NCI-H1105 (cell line): ENCODE measurements around the gene ZBTB16.
"Not testable (repeated sequence)": the region's sequence is repeated elsewhere in the genome, so short reads cannot be mapped to it uniquely, and the experiment has no call there.

Source experiments
- DNase-seq: peaks from one replicate; lab custom pipeline; 2025; lab: John Stamatoyannopoulos, UW

ZBTB16 gene

DNA sequence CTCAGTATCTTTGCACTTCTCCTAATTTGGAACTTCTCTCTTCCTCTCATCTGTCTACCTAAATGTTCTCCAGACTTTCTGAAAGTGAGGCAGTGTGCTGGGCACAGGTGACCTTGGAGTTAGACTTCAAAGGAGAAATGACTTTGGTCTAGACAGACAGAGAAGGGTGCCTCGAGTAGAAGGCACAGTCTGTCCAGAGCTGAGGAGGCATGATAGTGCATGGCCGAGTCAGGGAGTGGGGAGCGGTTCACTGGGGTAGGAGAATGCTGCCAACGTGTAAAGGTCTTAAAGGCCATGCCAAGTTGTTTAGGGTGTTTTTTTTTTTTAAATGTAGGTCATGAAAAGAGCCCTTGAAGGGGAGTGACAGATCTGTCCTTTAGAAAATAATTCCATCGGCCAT lies 17.3 kb upstream of the ZBTB16 start:
- no peak for DNase-seq

DNA sequence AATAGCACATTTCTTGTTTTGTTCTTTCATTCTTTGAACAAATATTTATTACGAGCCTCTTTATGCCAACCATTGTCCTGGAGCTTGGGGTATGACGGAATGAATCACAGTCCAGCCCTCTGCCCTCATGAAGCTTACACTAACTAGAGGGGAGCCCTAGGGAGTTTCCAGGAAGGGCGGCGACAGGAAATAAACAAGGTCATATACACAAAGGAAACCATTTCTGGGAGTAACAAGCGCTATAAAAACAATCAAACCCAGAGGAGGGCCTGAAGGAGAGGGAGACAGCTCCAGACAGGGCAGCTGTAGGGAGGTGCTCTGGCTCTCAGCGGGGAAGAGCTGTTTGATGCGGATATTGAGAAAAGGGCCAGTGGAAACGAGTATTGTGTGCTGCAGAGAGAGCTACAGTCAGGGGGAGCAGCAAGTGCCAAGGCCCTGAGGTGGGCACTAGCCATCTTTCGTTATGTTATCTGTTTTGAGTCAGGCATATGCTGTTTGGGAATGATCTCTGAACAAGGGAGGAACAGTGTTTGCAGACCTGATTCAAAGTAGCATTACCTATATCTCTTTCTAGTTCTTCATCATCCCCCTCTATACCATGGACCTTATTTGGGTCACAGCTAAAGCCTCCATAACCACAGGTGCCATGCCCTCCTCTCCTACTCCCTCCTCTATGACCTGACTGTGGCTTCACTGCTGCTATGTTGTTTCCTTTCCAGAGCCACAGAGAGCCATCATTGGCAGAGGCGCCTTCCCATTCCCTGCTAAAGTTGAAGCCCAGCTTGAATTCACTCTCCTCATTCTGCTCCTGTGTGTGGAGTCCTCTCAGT lies 15.3 kb upstream of the ZBTB16 start:
- DNase-seq: no peak

DNA sequence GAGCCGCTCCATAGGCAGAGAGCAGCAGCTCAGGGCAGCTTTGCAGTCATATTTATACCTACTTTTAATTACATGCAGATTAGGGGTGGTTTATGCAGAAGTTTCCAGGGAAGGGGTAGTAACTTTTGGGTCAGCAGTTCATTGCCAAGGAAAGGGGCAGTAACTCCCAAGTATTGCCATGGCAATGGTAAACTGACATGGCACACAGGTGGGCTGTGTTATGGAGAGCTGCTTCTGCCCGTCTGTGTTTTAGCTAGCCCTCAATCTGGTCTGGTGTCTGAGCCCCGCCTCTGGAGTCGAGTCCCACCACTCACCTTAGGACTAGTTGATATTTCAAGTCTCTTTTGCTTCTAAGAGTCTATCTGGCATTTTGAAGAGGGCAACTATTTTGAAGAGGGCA lies 12.2 kb upstream of the ZBTB16 start:
- DNase-seq: no peak

DNA sequence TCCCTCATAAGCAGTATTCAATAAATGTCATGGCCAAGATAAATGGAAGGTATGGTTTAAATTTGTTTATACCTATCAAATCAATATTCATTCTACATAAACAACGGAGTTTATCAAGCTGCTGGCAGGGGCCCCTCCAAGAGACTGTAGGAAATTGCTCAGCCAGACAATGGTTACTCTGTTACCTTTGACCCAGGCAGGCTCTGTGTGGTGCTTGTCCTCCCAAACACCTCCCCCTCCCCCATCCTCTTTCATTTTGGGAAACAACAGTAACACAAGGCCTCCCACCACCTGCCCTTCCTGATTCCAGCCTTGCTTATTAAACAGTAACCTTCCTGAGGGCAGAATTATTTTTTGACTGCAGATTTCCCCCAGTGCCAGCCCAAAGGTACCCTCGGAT lies 10.5 kb upstream of the ZBTB16 start:
- no peak for DNase-seq

DNA sequence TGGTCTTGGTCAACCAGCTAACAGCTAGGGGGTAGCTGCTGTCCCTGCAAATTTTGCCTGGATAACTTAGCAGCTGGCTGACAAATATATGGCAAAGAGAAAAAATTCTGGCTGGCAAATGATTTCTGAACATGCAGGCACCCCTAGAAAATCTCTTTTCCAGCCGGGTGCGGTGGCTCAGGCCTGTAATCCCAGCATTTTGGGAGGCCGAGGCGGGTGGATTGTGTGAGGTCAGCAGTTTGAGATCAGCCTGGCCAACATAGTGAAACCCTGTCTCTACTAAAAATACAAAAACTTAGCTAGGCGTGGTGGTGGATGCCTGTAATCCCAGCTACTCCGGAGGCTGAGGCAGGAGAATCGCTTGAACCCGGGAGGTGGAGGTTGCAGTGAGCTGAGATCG lies 9.7 kb upstream of the ZBTB16 start:
- DNase-seq: not testable (repeated sequence)

DNA sequence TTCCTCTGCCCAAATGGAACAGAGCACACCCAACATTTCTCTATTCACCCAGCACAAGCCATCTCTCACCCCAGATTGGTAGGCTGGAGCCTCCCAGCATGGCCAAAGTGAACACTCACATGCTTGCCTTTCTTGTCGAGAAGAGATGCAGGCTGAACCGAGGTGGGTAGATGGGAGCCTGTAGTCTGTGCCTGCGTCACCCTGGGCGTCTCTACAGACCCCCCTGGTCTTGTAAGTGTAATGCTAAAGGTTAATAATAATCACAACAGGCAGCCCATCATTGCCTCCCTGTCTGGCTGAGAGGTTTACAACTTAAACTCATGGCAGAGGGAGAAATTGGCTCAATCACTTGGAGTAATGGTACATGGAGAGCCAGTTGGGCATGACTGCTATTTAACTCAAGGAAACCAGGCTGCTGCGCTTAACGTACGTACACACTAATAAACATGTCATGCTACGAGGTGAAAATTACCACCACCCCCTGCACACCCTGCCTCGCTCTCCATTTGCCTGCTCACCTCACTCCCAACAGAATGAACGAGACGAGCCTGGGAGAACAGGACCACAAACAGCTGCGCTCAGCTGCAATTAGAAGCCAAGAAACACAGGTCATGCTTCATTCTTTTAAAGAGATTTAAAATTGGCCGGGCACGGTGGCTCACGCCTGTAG lies 9.1 kb upstream of the ZBTB16 start:
- DNase-seq: no peak

DNA sequence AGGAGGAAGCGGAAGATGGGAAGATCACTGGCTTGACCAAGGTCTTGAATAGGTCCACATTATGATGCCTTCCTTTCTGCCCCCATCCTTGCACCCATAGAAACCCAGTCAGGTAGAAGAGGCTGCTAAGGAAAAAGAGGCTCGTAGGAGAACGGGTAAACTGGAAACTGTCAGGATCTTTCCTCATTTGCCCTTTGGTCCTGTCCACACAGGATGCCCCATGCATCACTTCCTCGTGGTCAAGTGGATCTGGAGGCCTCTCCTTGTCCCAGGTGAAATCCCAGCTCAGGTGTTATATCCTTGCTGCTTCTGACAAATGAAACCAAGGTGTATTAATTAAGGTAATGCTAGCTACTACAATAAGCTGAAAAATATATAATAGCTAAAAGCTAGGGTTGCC lies 8.0 kb upstream of the ZBTB16 start:
- no peak for DNase-seq

DNA sequence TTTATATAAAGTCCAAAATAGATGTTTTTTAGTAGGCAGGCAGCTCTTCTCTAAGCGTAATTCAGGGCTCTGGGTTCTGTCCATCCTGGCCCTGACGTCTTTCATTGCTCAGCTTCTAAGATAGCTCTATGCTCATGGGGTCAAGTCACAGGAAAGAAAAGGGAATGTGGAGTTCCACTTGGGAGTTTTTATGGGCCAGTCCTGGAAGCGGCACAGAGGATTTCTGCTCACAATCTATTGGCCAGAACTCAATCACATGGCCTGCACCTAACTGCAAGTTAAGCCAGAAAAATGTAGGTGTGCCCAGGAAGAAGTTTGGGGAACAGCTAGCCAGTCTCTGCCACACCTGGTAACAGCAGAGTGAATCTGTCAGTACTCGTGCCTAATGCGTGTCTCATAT lies 7.4 kb upstream of the ZBTB16 start:
- DNase-seq: no peak

DNA sequence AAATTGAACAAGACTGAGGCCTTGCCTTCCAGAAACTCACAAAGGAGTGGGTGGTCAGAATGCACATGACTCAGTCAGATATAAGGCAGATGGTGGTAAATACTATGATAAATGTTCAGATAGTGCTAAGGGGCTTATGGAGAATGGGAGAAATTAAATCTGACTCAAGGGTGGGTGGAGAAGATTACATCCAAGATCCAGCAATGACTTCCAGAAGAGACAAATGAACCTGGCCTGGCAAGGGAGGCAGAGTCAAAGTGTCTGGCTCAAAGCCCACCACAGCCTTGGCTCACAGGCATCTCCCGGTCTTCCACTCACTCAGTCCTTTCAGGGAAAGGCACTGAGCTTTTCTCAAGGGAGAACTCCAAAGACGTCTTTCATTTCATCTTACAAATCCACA lies 6.1 kb upstream of the ZBTB16 start:
- no peak for DNase-seq

DNA sequence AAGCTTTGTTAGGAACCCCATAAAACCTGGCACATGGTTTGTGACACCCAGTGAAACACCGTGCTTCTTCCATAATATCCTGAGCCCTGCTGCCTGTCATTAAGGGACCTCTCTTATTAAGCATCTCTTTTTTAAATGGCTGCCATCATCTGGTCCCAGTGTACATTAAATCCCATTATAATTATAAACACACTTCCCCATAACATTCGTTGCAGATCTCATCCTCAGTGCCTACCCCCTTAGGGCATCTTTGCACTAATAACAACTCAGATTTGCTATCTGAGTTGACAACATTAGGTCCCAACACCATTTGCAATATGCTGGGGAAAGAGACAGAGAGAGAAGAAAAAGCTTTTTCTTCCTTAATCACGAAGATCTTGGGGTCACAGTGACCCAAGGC lies 4.7 kb upstream of the ZBTB16 start:
- DNase-seq: no peak

DNA sequence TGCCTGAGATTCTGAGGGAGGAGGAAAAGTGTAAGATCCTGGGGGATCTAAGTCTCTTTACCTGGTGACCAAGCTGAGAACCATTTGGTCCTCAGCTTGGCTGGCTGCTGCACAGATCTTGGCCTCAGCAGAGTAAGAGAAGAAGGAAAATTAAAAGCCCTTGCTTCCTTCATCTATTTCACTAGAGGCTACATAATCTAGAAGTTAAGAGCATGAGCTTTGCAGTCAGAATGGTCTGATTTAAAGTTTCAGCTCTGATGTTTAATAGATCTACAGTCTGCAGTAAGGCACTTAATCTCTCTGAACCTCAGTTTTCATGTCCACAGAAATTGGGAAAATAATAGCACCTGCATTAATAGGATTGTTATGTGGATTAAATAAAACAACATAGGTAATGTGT lies 3.1 kb upstream of the ZBTB16 start:
- DNase-seq: no peak

DNA sequence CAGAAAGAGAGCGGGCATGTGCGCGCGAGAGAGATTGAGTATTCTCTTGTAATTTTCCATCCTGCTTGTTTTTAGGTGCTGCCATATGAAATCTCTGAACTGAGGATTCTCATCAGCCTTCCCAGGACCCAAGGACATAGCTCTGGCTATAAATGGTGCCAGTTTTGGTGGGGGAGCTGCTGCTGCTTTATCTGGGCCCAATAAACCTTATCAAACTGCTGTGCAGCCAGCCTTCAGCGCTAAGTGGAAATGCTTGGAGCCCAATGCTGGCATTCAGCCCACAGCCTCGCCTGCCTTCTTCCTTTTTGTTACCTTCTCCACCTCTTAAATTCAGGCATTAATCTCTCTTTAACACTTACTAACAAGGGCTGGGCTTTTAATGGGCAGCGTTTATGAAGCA lies 2.4 kb upstream of the ZBTB16 start:
- DNase-seq: no peak

DNA sequence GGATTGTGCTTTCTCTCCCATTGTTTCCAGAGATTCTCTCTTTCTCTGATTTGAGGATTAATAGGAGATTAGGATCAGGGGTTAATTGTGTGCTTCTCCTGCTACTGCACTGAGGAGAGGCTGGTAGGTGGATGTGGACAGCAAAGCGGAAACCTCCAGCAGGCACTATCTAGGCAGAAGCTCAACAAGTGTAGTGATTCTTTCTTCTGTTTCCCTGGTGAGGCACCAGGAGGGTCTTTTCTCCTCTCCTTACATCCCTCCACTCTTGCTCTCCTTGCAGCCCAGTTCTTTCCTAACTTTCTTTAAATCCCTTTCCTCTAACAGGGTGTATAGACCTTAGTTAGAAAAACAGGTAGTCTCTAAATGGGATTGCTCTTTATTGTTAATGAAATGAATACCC lies 1.9 kb upstream of the ZBTB16 start:
- no peak for DNase-seq

DNA sequence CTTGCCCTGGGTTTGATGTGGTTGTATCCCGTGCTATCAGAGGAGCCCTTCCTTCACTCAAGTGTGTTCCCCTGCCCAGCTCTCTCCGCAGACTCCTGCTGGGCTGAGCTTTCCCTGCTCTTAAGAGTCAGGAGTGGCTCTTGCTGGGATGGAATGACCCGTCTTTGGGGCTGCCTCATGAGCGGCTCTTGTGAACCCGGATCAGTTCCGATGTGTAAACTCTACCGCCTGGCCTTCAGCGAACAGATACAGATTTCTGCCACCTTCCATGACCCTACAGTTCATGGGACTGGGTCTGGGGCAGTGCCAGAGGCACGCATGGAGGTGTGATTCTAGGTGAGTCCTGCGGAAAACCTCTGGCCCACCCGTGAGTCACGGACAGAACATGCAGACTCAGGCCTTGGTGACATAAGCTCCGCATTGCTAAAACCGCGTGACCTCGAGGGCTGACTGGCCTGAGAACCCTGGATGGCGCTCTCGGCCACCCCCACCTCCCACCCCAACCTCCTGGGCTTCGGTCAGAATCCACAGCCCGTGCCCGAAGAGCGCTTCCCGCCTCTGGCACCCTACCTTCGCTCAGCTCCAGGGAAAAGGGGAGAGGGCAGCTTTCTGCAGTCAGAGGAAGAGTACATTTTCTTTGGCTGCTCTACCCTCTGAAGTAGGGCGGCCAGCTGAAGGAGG lies 1.3 kb upstream of the ZBTB16 start:
- DNase-seq: no peak

DNA sequence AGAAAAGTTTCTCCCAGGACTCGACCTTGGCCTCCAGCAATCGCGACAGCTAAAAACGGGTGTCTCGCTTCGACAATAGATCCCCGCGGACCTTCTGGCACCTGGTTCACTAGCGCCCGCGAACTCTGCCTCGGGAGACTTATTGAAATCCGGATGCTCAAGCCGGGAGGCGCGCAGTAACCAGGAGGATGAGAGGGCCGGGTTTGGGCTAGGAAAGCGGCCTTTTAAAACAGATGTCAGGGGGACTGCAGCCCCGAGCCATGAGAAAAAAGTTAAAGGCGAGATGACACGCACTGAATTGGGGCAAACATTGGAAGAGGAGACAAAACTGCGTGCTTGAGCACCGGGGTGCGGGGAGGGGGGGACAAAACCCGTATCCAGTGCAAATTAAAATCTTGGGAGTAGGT lies 637 bp upstream of the ZBTB16 start:
- DNase-seq: no peak

DNA sequence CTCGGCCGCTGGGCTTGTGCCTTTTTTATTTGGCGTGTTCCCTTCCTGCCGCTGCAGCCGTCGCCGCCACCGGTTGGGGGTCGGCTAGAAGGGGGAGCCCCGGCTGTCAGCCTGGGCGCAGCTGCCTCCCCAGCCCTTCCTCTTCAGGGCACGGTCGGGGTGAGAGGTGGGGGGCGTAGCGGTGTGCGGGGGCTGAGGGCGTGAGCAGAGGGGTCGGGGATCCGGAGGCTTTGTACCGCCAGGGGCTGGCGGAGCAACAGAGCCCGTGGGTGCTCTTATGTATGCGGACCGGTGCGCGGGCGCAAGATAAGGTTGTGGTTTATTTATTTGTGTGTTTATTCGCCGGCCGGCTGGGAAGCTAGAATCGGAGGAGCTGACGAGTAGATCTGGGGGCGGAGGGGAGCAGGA lies 477 bp downstream of the ZBTB16 start:
- DNase-seq: no peak

DNA sequence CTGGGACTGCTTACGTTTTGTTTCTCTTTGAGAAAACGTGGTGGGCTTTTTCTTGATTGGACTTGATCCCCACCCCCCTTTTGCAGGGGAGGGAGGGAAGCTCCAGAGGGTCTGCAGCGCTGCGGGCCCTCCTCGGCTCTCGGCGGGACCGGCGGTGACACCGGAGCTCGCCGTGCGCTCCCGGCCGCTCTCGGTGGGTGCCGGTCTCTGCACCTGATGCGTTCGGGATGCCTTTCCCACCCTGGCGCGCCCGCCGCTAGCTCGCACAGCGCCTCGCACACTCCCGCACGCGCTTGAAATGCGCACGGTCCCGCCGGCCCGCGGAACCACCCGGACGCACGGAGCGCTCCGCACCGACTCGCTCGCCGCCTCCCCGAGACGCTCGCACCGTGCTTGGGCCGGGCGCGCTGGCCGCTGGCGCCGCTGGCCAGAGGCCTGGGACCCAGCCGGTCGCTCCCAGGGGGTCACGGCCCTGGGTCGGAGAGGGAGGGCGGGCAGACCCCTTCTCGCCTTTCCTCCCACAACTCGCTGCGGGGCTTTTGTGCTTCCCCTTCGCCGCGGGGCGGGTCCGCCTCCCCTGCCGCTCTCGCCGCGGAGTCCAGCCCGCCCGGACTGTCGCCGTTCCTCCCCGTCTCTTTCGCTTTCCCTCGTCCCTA lies 1.0 kb downstream of the ZBTB16 start:
- DNase-seq: no peak

DNA sequence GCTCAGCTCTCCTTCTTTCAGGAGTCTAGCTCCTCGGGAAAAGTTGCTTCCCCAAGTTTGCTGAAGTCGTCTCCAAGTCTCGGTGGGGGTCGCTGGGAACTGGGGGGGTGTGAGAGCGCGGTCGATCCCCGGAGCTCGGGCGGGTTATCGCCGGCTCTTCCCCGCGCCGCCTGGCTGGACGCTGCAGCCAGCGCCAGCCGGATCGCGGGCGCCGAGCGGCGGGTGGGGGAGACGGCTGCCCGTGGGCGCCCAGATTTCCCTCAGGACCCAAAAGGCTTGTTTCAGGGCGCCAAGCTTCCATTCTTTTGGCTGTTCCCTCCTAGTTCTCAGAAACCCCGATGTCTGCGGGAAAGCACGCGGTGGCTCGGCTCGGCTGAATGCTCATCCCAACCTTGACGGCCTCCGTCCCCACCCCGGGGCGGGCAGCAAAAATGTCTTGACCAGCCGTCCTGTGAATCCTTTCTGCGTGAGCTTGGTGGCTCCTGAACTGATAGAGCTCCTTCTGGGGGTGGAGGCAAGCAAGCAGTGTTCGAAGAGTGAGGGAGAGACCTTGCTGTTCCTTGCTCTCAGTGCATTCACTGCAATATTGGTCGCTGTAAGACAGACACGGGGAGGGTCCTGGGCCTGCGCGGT lies 1.7 kb downstream of the ZBTB16 start:
- DNase-seq: no peak

DNA sequence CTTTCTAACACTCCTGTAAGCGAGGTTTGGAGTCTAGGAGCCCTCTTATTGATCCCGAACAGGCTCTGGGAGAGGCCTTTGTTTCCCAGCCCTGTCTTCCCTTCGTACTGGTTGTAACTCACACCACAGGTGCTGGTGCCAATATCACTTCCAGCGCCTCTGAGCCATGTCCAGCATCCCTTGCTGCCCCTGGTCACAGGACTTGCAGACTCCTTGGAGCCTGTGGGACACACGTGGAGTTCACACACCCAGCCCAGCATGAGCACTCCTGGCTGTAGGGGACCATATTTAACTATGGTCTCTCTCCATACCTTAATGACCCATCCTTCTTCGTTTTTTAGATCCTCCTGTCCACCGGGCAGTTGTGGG lies 2.2 kb downstream of the ZBTB16 start:
- no peak for DNase-seq

DNA sequence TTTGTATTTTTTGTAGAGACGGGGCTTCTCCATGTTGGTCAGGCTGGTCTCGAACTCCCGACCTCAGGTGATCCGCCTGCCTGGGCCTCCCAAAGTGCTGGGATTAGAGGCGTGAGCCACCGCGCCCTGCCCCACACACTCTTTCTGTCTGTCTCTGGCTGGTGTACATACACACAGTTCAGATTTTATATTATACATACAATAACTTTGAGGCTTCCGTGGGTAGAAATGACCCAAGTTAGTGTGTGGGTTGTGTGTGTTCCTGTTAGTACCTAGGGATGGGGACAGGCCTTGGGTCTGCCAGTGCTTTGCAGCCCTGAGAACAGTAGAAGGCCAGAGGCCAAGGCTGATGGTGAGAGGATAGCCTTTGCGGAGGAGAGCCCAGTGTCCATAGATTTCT lies 2.8 kb downstream of the ZBTB16 start:
- DNase-seq: no peak

DNA sequence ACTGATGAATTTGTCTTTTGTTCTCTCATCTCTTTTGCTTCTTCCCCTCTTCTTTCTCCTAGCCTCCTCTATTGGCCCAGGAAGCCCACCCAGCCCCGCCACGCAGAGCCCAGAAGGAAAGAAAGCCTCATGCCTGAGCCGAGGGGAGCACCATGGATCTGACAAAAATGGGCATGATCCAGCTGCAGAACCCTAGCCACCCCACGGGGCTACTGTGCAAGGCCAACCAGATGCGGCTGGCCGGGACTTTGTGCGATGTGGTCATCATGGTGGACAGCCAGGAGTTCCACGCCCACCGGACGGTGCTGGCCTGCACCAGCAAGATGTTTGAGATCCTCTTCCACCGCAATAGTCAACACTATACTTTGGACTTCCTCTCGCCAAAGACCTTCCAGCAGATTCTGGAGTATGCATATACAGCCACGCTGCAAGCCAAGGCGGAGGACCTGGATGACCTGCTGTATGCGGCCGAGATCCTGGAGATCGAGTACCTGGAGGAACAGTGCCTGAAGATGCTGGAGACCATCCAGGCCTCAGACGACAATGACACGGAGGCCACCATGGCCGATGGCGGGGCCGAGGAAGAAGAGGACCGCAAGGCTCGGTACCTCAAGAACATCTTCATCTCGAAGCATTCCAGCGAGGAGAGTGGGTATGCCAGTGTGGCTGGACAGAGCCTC lies 3.8 kb downstream of the ZBTB16 start:
- DNase-seq: no peak

DNA sequence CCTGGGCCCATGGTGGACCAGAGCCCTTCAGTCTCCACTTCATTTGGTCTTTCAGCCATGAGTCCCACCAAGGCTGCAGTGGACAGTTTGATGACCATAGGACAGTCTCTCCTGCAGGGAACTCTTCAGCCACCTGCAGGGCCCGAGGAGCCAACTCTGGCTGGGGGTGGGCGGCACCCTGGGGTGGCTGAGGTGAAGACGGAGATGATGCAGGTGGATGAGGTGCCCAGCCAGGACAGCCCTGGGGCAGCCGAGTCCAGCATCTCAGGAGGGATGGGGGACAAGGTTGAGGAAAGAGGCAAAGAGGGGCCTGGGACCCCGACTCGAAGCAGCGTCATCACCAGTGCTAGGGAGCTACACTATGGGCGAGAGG lies 4.3 kb downstream of the ZBTB16 start:
- DNase-seq: no peak
